Superior temporal gyrus (tissue), 1 donor: ENCODE data around the gene ACSF2.

Experiments used
- DNase-seq: peaks from one replicate; pipeline ENCODE4 v3.0.0-alpha.2; 2016; ENCODE audit errors: extremely low spot score

The ACSF2 gene

DNA sequence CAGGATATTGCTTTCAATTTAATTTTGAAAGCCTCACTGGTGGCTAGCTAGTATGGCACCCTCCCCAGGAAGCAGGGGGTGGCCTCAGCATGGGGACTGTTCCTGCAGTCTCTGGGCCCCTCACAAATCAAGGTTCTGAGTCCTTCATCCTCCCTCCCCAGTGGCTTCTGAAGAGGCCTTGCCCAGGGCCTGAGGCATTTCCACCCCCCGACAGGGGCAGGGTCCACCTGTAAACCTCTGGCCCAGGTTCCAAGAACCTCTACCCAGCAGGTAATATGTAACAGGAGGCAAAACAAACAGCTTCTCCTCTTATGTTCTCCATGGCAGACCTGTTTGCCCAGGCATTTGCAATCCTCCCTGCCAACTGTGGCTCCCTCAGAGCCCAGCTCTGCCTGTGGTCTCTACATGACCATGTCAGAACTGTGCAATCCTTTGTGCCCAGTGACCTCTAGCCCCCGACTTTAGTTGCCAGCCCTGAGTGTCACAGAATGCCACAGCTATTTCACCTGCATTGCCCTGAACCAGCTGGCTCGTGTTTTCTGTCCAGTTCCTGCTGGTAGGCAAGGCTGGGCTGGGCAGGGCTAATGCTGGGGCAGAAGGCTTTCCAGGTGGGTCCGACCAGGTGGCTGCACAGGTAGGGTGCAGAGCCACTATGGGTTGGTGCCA, 14.3 kb downstream of the ACSF2 start:
- no peak for DNase-seq

- DNase-seq, result no peak
Observed at GRCh38 chr17:50440838-50441829, 15.1 kb downstream of the ACSF2 start.

GRCh38 chr17:50443505-50443974, 17.5 kb downstream of the ACSF2 start:
- no peak for DNase-seq

- DNase-seq, result no peak
Observed at GRCh38 chr17:50444841-50445715, 19.1 kb downstream of the ACSF2 start.

GRCh38 chr17:50445730-50446325, 19.8 kb downstream of the ACSF2 start:
- no peak for DNase-seq

- no peak for DNase-seq
Observed at GRCh38 chr17:50447870-50448595, 22.0 kb downstream of the ACSF2 start.

DNA sequence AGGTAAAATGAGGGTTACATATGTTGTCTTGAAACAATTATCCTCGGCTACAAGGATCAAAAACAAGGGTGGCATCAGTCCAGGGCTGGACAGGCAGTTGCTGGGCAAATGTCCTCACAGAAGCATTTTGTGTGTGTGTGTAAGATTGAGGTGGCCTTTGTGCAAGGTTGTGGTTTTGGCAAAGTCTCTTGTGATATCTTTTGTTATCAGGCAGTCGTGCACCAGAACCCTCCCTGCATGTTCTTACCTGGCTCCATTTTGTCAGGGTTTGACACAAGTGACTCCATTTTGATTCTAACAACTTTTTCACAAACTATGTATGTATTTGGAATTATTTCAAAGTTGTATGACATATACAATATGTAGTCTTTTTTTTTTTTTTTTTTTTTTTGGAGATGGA, 22.6 kb downstream of the ACSF2 start:
- no peak for DNase-seq

- DNase-seq, result no peak
Observed at GRCh38 chr17:50451943-50452629, 26.1 kb downstream of the ACSF2 start.

GRCh38 chr17:50452630-50453300, 26.7 kb downstream of the ACSF2 start:
- no peak for DNase-seq

DNA sequence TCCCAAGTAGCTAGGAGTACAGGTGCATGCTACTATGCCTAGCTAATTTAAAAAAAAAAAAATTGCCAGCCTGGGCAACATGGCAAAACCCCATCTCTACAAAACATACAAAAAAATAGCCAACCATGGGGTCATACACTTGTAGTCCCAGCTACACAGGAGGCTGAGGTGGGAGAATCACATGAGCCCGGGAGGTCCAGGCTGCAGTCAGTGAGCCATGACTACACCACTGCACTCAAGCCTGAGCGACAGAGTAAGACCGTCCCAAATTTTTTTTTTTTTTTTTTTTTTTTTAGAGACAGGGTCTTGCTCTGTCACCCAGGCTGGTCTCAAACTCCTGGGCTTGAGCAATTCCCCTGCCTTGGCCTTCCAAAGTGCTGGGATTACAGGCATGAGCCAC, 27.9 kb downstream of the ACSF2 start:
- no peak for DNase-seq

GRCh38 chr17:50457621-50458020, 31.6 kb downstream of the ACSF2 start:
- no peak for DNase-seq

GRCh38 chr17:50458270-50458669, 32.3 kb downstream of the ACSF2 start:
- DNase-seq, result no peak

GRCh38 chr17:50458701-50459676, 33.0 kb downstream of the ACSF2 start:
- DNase-seq, result no peak

GRCh38 chr17:50459756-50460155, 33.7 kb downstream of the ACSF2 start:
- no peak for DNase-seq

DNA sequence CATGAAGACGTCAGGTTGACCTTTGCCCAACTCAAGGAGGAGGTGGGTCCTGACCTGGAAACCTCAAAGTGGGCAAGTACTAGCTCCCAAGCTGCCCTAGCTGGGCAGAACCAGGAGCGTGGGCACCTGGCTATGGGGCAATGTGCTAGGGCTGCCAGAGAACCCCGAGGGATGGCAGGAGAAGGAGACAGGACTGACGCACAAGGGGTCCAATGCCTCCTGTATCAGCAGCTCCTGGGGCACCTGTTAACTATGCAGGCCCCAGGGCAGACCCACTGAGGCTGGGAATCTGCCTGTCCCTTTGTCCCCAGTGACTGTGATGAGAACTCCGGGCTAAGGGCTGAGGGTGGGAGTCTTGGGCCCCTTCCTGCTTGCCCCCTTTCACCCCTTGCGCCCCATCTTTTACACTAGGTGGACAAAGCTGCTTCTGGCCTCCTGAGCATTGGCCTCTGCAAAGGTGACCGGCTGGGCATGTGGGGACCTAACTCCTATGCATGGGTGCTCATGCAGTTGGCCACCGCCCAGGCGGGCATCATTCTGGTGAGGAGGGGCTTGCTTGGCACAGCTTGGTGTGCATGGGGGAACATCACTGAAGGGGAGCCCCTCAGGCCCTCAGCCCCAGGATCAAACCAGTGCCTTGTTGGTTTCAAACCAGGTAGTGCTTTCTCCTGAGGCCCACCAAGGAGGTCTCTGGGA, 35.0 kb downstream of the ACSF2 start:
- no peak for DNase-seq

- no peak for DNase-seq
Observed at GRCh38 chr17:50461550-50462132, 35.6 kb downstream of the ACSF2 start.

DNA sequence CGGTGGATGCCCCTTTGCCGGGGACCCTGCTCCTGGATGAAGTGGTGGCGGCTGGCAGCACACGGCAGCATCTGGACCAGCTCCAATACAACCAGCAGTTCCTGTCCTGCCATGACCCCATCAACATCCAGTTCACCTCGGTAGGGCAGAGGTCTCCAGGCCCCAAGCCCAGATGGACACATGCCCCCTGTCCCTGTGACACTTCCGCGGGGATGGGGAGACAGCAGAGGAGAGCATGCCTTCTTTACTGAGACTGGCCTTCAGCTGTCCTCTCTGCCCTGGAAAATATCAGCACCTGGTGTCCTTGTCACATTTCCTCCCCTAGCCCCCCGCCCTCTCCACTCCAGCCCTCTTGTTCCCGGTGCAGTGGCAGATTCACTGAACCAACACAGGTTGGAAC, 36.4 kb downstream of the ACSF2 start:
- no peak for DNase-seq
